GM18498 (cell line): ENCODE results near the gene ROBO4.

Experiments
- ATAC-seq: cut with Tn5 transposase; IDR thresholded peaks from one replicate; pipeline ENCODE4 v1.9.1; 2021; ENCODE audit warnings: mild to moderate bottlenecking, moderate library complexity; ENCODE audit not compliant: unreplicated experiment

The ROBO4 gene

GRCh38 chr11:124844664-124845079 is 53.0 kb downstream of the ROBO4 start:
- ATAC-seq, result no peak

- ATAC-seq, result no peak
These were observed 54.1 kb downstream of the ROBO4 start for GRCh38 chr11:124843616-124843910.

GRCh38 chr11:124842305-124842704 is 55.4 kb downstream of the ROBO4 start:
- no peak for ATAC-seq

- no peak for ATAC-seq
These were observed 55.8 kb downstream of the ROBO4 start for GRCh38 chr11:124841840-124842239.

GRCh38 chr11:124841201-124841600 is 56.5 kb downstream of the ROBO4 start:
- ATAC-seq, result no peak

- ATAC-seq, result no peak
These were observed 57.0 kb downstream of the ROBO4 start for GRCh38 chr11:124840666-124841065.

- no peak for ATAC-seq
These were observed 57.6 kb downstream of the ROBO4 start for GRCh38 chr11:124839972-124840621.

- no peak for ATAC-seq
These were observed 58.3 kb downstream of the ROBO4 start for GRCh38 chr11:124839128-124839971.

- ATAC-seq, result no peak
These were observed 58.9 kb downstream of the ROBO4 start for GRCh38 chr11:124838805-124839127.

GRCh38 chr11:124837491-124837856 is 60.2 kb downstream of the ROBO4 start:
- ATAC-seq, result no peak

GRCh38 chr11:124835918-124836317 is 61.7 kb downstream of the ROBO4 start:
- no peak for ATAC-seq

GRCh38 chr11:124834526-124835180 is 63.0 kb downstream of the ROBO4 start:
- ATAC-seq, result no peak
